ENCODE data around the gene CRTAC1.

The CRTAC1 gene

GRCh38 chr10:97926055-97926454 lies 104.4 kb downstream of the CRTAC1 start:
- no peaks in the 10 kb centered on the region for H3K36me3 ChIP-seq (ENCODE audit: control insufficient read depth, insufficient read depth, low read length)
- no peaks in the 10 kb centered on the region for H3K9me3 ChIP-seq (ENCODE audit: control insufficient read depth, low read length)
- H3K27me3 ChIP-seq (ENCODE audit: control insufficient read depth, insufficient read depth, low read length, poor library complexity, severe bottlenecking) = no peaks in the 10 kb centered on the region
- H3K4me1 ChIP-seq (ENCODE audit: control insufficient read depth, insufficient read depth, low read length) = no peaks in the 10 kb centered on the region
- no peak overlapping the region for H3K4me3 ChIP-seq (ENCODE audit: insufficient read depth, low read depth, low read length)
- WGBS, 2 experiments = 89 to 92% methylated on average over 13 of the region's 13 CpGs
- H3K27ac ChIP-seq (ENCODE audit: insufficient read depth, low read depth, low read length, poor library complexity, severe bottlenecking) = no peak overlapping the region

DNA sequence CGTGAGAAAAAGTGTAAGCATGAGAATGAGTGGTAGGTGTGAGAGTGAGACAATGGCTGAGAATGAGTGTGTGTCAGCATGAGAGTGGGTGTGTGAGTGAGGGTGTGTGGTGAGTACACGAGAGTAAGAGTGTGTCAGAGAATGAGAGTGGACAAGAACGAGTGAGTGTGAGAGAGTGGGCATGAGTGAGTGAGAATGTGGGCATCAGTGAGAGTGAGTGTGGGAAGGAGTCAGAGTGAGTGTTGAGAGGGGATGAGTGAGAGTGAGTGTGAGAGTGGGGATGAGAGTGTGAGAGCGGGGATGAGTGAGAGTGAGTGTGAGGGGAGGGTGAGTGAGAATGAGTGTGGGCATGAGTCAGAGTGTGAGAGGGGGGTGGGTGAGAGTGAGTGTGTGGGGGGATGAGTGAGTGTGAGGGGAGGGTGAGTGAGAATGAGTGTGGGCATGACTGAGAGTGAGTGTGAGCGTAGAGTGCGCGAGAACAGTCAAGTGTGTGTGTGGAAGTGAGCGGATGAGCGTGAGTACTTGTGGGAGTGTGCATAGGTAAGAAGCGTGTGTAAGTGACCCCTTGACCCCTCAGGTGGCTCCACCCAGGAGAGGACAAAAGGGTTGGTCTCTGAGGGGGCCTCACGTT lies 105.0 kb downstream of the CRTAC1 start:
- H3K9me3 ChIP-seq (ENCODE audit: control insufficient read depth, low read length) = no peaks in the 10 kb centered on the region
- no peak overlapping the region for H3K4me3 ChIP-seq (ENCODE audit: insufficient read depth, low read depth, low read length)
- no peak overlapping the region for H3K27ac ChIP-seq (ENCODE audit: insufficient read depth, low read depth, low read length, poor library complexity, severe bottlenecking)
- no peaks in the 10 kb centered on the region for H3K36me3 ChIP-seq (ENCODE audit: control insufficient read depth, insufficient read depth, low read length)
- 92% methylated on average over 11 of the region's 11 CpGs for WGBS, 2 experiments
- no peaks in the 10 kb centered on the region for H3K27me3 ChIP-seq (ENCODE audit: control insufficient read depth, insufficient read depth, low read length, poor library complexity, severe bottlenecking)
- H3K4me1 ChIP-seq (ENCODE audit: control insufficient read depth, insufficient read depth, low read length) = no peaks in the 10 kb centered on the region

- Histone ChIP-seq H3K4me3 (ENCODE audit: insufficient read depth, low read depth, low read length) (no peak overlapping the region), H3K27ac (ENCODE audit: insufficient read depth, low read depth, low read length, poor library complexity, severe bottlenecking) (no peak overlapping the region), H3K4me1 (ENCODE audit: control insufficient read depth, insufficient read depth, low read length) (no peaks in the 10 kb centered on the region), H3K9me3 (ENCODE audit: control insufficient read depth, low read length) (no peaks in the 10 kb centered on the region), H3K27me3 (ENCODE audit: control insufficient read depth, insufficient read depth, low read length, poor library complexity, severe bottlenecking) (no peaks in the 10 kb centered on the region), H3K36me3 (ENCODE audit: control insufficient read depth, insufficient read depth, low read length) (no peaks in the 10 kb centered on the region)
- WGBS, 2 experiments = 67 to 81% methylated on average over 3 of the region's 3 CpGs
Measured at GRCh38 chr10:97924678-97925077, 105.7 kb downstream of the CRTAC1 start.

DNA sequence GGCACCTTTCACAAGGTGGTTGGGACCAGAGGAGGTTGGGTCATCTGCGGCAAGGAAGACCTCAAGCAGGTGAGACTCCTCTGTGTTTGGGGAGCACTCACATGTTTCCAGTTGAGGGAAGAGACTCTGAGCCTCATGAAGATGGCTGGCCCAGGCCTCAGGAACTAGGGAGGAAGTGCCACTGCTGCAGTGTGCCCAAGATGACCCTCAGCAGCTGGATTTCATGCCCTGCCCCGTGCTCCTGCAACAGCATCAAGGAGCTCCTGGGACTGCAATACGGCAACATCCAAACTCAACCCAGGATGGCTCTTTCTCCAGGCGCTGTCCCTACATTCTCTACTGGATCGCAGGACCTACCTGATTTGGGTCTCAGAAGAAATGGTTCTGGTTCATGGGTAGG lies 106.9 kb downstream of the CRTAC1 start:
- no peaks in the 10 kb centered on the region for H3K27me3 ChIP-seq (ENCODE audit: control insufficient read depth, insufficient read depth, low read length, poor library complexity, severe bottlenecking)
- 94 to 96% methylated on average over 5 of the region's 5 CpGs for WGBS, 2 experiments

DNA sequence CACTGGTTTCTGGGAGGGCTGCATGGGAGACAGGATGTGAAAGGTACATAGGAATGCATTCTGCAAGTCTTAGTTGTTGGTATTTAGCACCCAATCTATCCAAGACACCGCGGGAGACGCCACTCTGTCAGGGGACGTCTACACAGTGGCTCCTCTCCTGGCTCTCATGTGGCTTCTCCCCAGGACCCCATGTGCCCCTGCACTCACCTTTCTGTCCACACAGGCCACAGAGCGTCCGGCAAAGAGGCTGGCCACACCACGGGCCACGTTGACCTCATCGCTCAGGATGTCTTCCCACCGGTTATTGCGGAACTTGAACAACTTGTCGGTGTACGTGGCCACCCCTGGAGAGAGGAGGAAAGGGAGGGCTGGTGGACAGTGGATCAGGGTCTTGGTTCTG lies 107.4 kb downstream of the CRTAC1 start:
- WGBS, 2 experiments = 94 to 98% methylated on average over 13 of the region's 13 CpGs
- no peak overlapping the region for H3K4me3 ChIP-seq (ENCODE audit: insufficient read depth, low read depth, low read length)
- H3K27ac ChIP-seq (ENCODE audit: insufficient read depth, low read depth, low read length, poor library complexity, severe bottlenecking) = no peak overlapping the region
- no peaks in the 10 kb centered on the region for H3K36me3 ChIP-seq (ENCODE audit: control insufficient read depth, insufficient read depth, low read length)
- no peaks in the 10 kb centered on the region for H3K9me3 ChIP-seq (ENCODE audit: control insufficient read depth, low read length)
- no peaks in the 10 kb centered on the region for H3K27me3 ChIP-seq (ENCODE audit: control insufficient read depth, insufficient read depth, low read length, poor library complexity, severe bottlenecking)
- no peaks in the 10 kb centered on the region for H3K4me1 ChIP-seq (ENCODE audit: control insufficient read depth, insufficient read depth, low read length)

More for the DNA sequence above, 106.9 kb downstream of the CRTAC1 start:
- Histone ChIP-seq H3K9me3 (ENCODE audit: control insufficient read depth, low read length) (no peaks in the 10 kb centered on the region), H3K36me3 (ENCODE audit: control insufficient read depth, insufficient read depth, low read length) (no peaks in the 10 kb centered on the region), H3K27ac (ENCODE audit: insufficient read depth, low read depth, low read length, poor library complexity, severe bottlenecking) (no peak overlapping the region), H3K4me3 (ENCODE audit: insufficient read depth, low read depth, low read length) (no peak overlapping the region), H3K4me1 (ENCODE audit: control insufficient read depth, insufficient read depth, low read length) (no peaks in the 10 kb centered on the region)

DNA sequence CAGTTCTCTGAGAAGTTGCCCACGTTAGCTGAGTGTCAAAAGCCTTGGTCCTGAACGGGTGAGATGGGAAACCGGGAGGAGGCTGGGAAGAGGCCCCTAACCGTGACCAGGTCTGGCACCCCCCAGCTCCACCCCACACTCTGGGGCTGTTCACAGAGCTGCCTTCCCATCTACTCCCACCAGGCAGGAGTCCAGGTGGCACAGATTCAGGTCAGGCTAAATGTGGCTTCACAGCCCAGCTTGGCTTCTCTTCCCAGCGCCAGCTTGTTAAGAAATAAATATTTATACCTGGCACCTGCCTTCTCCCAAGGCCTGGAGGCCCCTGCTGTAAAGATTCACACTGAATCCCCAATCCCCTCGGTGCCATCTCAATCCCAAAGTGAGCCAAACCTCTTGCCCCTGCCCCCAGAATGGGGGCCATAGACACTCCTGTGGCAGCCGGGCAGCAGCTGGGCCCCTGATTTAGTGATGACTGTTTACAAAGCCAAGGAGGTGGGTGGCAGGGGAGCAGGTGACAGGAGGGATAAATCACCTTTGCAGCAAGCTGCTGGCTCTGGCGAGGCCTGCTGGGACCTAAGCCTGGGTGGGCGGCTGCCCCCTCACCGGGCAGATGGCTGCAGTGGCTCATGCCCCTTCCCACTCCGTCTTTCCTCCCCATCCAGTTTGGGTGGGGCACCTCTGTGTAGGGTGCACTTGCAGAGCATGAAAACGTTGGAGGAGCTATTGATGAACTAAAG lies 108.2 kb downstream of the CRTAC1 start:
- no peak overlapping the region for H3K27ac ChIP-seq (ENCODE audit: insufficient read depth, low read depth, low read length, poor library complexity, severe bottlenecking)
- H3K9me3 ChIP-seq (ENCODE audit: control insufficient read depth, low read length) = no peaks in the 10 kb centered on the region
- 87 to 88% methylated on average over 12 of the region's 12 CpGs for WGBS, 2 experiments
- no peak overlapping the region for H3K4me3 ChIP-seq (ENCODE audit: insufficient read depth, low read depth, low read length)
- peaks cover 8% of the 10 kb centered on the region for H3K4me1 ChIP-seq (ENCODE audit: control insufficient read depth, insufficient read depth, low read length)
- no peaks in the 10 kb centered on the region for H3K27me3 ChIP-seq (ENCODE audit: control insufficient read depth, insufficient read depth, low read length, poor library complexity, severe bottlenecking)
- H3K36me3 ChIP-seq (ENCODE audit: control insufficient read depth, insufficient read depth, low read length) = no peaks in the 10 kb centered on the region

GRCh38 chr10:97921581-97922021 lies 108.8 kb downstream of the CRTAC1 start:
- Histone ChIP-seq H3K27ac (ENCODE audit: insufficient read depth, low read depth, low read length, poor library complexity, severe bottlenecking) (no peak overlapping the region), H3K27me3 (ENCODE audit: control insufficient read depth, insufficient read depth, low read length, poor library complexity, severe bottlenecking) (no peaks in the 10 kb centered on the region), H3K9me3 (ENCODE audit: control insufficient read depth, low read length) (no peaks in the 10 kb centered on the region), H3K4me1 (ENCODE audit: control insufficient read depth, insufficient read depth, low read length) (peaks cover 8% of the 10 kb centered on the region), H3K36me3 (ENCODE audit: control insufficient read depth, insufficient read depth, low read length) (no peaks in the 10 kb centered on the region), H3K4me3 (ENCODE audit: insufficient read depth, low read depth, low read length) (no peak overlapping the region)
- 72 to 82% methylated on average over 4 of the region's 4 CpGs for WGBS, 2 experiments

DNA sequence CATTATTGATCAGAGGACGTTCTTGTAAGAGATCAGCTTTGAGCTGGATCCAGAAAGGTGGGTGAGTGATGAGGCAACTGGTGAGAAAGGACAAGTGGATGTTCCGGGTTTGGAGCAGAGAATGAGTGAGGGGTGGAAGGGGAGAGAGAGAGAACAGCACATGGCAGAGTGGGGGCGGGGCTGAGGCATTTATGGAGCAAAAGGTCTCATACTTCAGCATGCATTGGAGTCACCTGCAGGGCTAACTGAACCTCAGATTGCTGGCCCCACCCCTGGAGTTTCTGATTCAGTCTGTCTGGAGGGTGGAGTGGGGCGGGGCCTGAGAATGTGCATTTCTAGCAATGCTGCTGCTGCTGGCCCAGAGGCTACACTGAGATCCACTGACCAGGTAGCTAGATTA lies 109.6 kb downstream of the CRTAC1 start:
- Histone ChIP-seq H3K36me3 (ENCODE audit: control insufficient read depth, insufficient read depth, low read length) (no peaks in the 10 kb centered on the region), H3K27me3 (ENCODE audit: control insufficient read depth, insufficient read depth, low read length, poor library complexity, severe bottlenecking) (no peaks in the 10 kb centered on the region), H3K9me3 (ENCODE audit: control insufficient read depth, low read length) (no peaks in the 10 kb centered on the region), H3K4me1 (ENCODE audit: control insufficient read depth, insufficient read depth, low read length) (peaks cover 8% of the 10 kb centered on the region), H3K27ac (ENCODE audit: insufficient read depth, low read depth, low read length, poor library complexity, severe bottlenecking) (no peak overlapping the region), H3K4me3 (ENCODE audit: insufficient read depth, low read depth, low read length) (no peak overlapping the region)
- 86 to 90% methylated on average over 4 of the region's 4 CpGs for WGBS, 2 experiments

- no peaks in the 10 kb centered on the region for H3K9me3 ChIP-seq (ENCODE audit: control insufficient read depth, low read length)
- H3K27ac ChIP-seq (ENCODE audit: insufficient read depth, low read depth, low read length, poor library complexity, severe bottlenecking) = no peak overlapping the region
- no peak overlapping the region for H3K4me3 ChIP-seq (ENCODE audit: insufficient read depth, low read depth, low read length)
- no peaks in the 10 kb centered on the region for H3K36me3 ChIP-seq (ENCODE audit: control insufficient read depth, insufficient read depth, low read length)
- 82 to 83% methylated on average over 3 of the region's 3 CpGs for WGBS, 2 experiments
- H3K4me1 ChIP-seq (ENCODE audit: control insufficient read depth, insufficient read depth, low read length) = peaks cover 8% of the 10 kb centered on the region
- peaks cover 1% of the 10 kb centered on the region for H3K27me3 ChIP-seq (ENCODE audit: control insufficient read depth, insufficient read depth, low read length, poor library complexity, severe bottlenecking)
Measured at GRCh38 chr10:97919012-97919411, 111.4 kb downstream of the CRTAC1 start.

GRCh38 chr10:97916586-97916985 lies 113.8 kb downstream of the CRTAC1 start:
- 84 to 91% methylated on average over 4 of the region's 4 CpGs for WGBS, 2 experiments
- Histone ChIP-seq H3K4me3 (ENCODE audit: insufficient read depth, low read depth, low read length) (no peak overlapping the region), H3K27me3 (ENCODE audit: control insufficient read depth, insufficient read depth, low read length, poor library complexity, severe bottlenecking) (peaks cover 5% of the 10 kb centered on the region), H3K4me1 (ENCODE audit: control insufficient read depth, insufficient read depth, low read length) (peaks cover 8% of the 10 kb centered on the region), H3K9me3 (ENCODE audit: control insufficient read depth, low read length) (no peaks in the 10 kb centered on the region), H3K27ac (ENCODE audit: insufficient read depth, low read depth, low read length, poor library complexity, severe bottlenecking) (no peak overlapping the region), H3K36me3 (ENCODE audit: control insufficient read depth, insufficient read depth, low read length) (no peaks in the 10 kb centered on the region)

Data from ectodermal cell (in vitro differentiated cells).